CD14-positive monocyte (primary cell): ENCODE results near the gene KSR2. TPM values are rescaled to one million over a fixed set of nuclear protein-coding genes. Genes with fewer than 3 reads are reported as not detected.

Experiments used
- DNase-seq, 3 donors: peaks; one replicate each; pipeline ENCODE4 v3.0.0-alpha.2; 2011 to 2022
- H2AFZ ChIP-seq: 2 replicates; pipeline ENCODE4 v1.6.0; 2012; ENCODE audit warnings: mild to moderate bottlenecking, low read depth, low read length, inconsistent platforms; ENCODE audit not compliant: insufficient read depth, poor library complexity, severe bottlenecking
- H3K27ac ChIP-seq, 2 donors: 1 replicate in 1 of 2; 2 replicates in 1 of 2; pipeline ENCODE4 v1.5.1; 2012 to 2013; ENCODE audit warnings: low read length in 2 of 2, control low read depth in 1 of 2, inconsistent platforms in 1 of 2, low read depth in 1 of 2, mild to moderate bottlenecking in 1 of 2
- H3K27me3 ChIP-seq, 2 donors: one replicate each; pipeline versions ENCODE4 v1.6.0 to v1.6.1; 2011 to 2013; ENCODE audit warnings: low read length in 2 of 2; ENCODE audit not compliant: control insufficient read depth in 2 of 2, insufficient read depth in 2 of 2
- H3K36me3 ChIP-seq, 2 donors: replicated peaks in 1 of 2; 1 replicate in 1 of 2; 2 replicates in 1 of 2; pipeline versions ENCODE4 v1.5.1 to v1.6.1; 2012 to 2013; ENCODE audit warnings: low read length in 2 of 2, control low read depth in 1 of 2, inconsistent platforms in 1 of 2, mild to moderate bottlenecking in 1 of 2; ENCODE audit not compliant: insufficient read depth in 2 of 2, control insufficient read depth in 1 of 2
- H3K4me1 ChIP-seq, 2 donors: 1 replicate in 1 of 2; 2 replicates in 1 of 2; pipeline versions ENCODE4 v1.5.1 to v1.6.1; 2012 to 2013; ENCODE audit warnings: low read length in 2 of 2, control low read depth in 1 of 2, inconsistent platforms in 1 of 2, mild to moderate bottlenecking in 1 of 2, moderate library complexity in 1 of 2; ENCODE audit not compliant: insufficient read depth in 2 of 2, control insufficient read depth in 1 of 2
- H3K4me2 ChIP-seq: replicated peaks from 2 replicates; pipeline ENCODE3; 2012; ENCODE audit warnings: low read length, moderate library complexity, mild to moderate bottlenecking; ENCODE audit not compliant: poor library complexity, severe bottlenecking; ENCODE audit errors: extremely low read depth
- H3K4me3 ChIP-seq, 3 experiments: fragments of 200-600 bp in 1 of 3; sonication (generic) in 1 of 3; replicated peaks in 1 of 3; 1 replicate in 2 of 3; 2 replicates in 1 of 3; pipeline ENCODE4 v1.5.1; 2011 to 2013; ENCODE audit warnings: low read length in 3 of 3, mild to moderate bottlenecking in 3 of 3, control low read depth in 2 of 3, low read depth in 2 of 3, inconsistent platforms in 1 of 3, moderate library complexity in 1 of 3
- H3K79me2 ChIP-seq: 2 replicates; pipeline ENCODE4 v1.6.0; 2012; ENCODE audit warnings: mild to moderate bottlenecking, control low read depth, inconsistent platforms, low read length, moderate library complexity; ENCODE audit not compliant: insufficient read depth
- H3K9ac ChIP-seq: 2 replicates; pipeline ENCODE4 v1.6.0; 2017; ENCODE audit warnings: low read length, mild to moderate bottlenecking; ENCODE audit not compliant: insufficient read depth, poor library complexity, severe bottlenecking
- H3K9me3 ChIP-seq, 2 donors: replicated peaks in 1 of 2; 1 replicate in 1 of 2; 2 replicates in 1 of 2; pipeline versions ENCODE4 v1.5.1 to v1.6.1; 2012 to 2013; ENCODE audit warnings: low read length in 2 of 2, control low read depth in 1 of 2; ENCODE audit not compliant: control insufficient read depth in 1 of 2, insufficient read depth in 1 of 2
- H4K20me1 ChIP-seq: 2 replicates; pipeline ENCODE4 v1.6.0; 2012; ENCODE audit warnings: mild to moderate bottlenecking, low read length, control low read depth, moderate library complexity; ENCODE audit not compliant: insufficient read depth
- H3K27ac Mint-ChIP-seq, 7 donors: one replicate each; pipeline ENCODE4 v1.8.0; 2020; ENCODE audit warnings: mild to moderate bottlenecking in 7 of 7, mixed read lengths in 7 of 7, moderate library complexity in 6 of 7, inconsistent platforms in 2 of 7
- H3K27me3 Mint-ChIP-seq, 3 donors: one replicate each; pipeline ENCODE4 v1.8.0; 2021 to 2022; ENCODE audit warnings: low read depth in 3 of 3, mild to moderate bottlenecking in 3 of 3, mixed read lengths in 3 of 3, moderate library complexity in 3 of 3, inconsistent platforms in 1 of 3
- H3K36me3 Mint-ChIP-seq, 2 donors: one replicate each; pipeline ENCODE4 v1.8.0; 2020; ENCODE audit warnings: mixed read lengths in 2 of 2, inconsistent platforms in 1 of 2, mild to moderate bottlenecking in 1 of 2
- H3K4me1 Mint-ChIP-seq: one replicate; pipeline ENCODE4 v1.8.0; 2020; ENCODE audit warnings: mild to moderate bottlenecking, mixed read lengths
- H3K4me3 Mint-ChIP-seq, 2 donors: one replicate each; pipeline ENCODE4 v1.8.0; 2020; ENCODE audit warnings: mild to moderate bottlenecking in 2 of 2, mixed read lengths in 2 of 2, moderate library complexity in 1 of 2
- H3K9me3 Mint-ChIP-seq, 7 donors: one replicate each; pipeline ENCODE4 v1.8.0; 2020 to 2022; ENCODE audit warnings: mixed read lengths in 7 of 7, mild to moderate bottlenecking in 6 of 7, moderate library complexity in 6 of 7, inconsistent platforms in 2 of 7
- CTCF ChIP-seq: fragments of 200-600 bp; IDR thresholded peaks from one replicate; pipeline ENCODE4 v1.8.0; 2022; ENCODE audit warnings: antibody characterized with exemption, mild to moderate bottlenecking
- WGBS: methylation state at CpG from one replicate; pipeline ENCODE4 v1.1.5; 2013; ENCODE audit warnings: missing lambda C conversion rate; ENCODE audit not compliant: insufficient coverage; 5-methylcytosine and 5-hydroxymethylcytosine counted together
- intact Hi-C, 2 donors: fragments of 100-400 bp; cut with micrococcal nuclease; formaldehyde crosslinking; loops; one replicate each; pipeline versions ENCODE4 v1.15.0 to v1.15.1; 2023
- polyA plus RNA-seq, 3 donors: library from polyadenylated mRNA; depleted of rRNA in 1 of 3; unstranded in 2 of 3; stranded (reverse) in 1 of 3; fragments of 300-500 nt in 2 of 3; fragments of >200 nt in 1 of 3; fragmentation: Illumina TruSeq in 2 of 3; gene quantifications; 1 replicate in 2 of 3; 2 replicates in 1 of 3; pipeline ENCODE4 v1.2.3, GENCODE V29; 2012 to 2021

KSR2 gene
- polyA plus RNA-seq, 3 donors = not detected

GRCh38 chr12:117986705-117987469, 18.1 kb upstream of the KSR2 start:
- H2AFZ ChIP-seq = no peak overlapping the region
- H3K79me2 ChIP-seq = no peaks in the 10 kb centered on the region
- no peak overlapping the region for H3K4me2 ChIP-seq
- no peaks in the 10 kb centered on the region for H3K36me3 ChIP-seq
- WGBS = no CpG with 5 or more reads among the region's 4 CpGs
- H3K4me1 ChIP-seq = no peaks in the 10 kb centered on the region
- TF ChIP-seq CTCF = no peak
- H3K9me3 ChIP-seq = no peaks in the 10 kb centered on the region
- no peaks in the 10 kb centered on the region for H3K4me1 Mint-ChIP-seq
- H3K27ac Mint-ChIP-seq = no peak overlapping the region
- H3K27me3 ChIP-seq = no peaks in the 10 kb centered on the region
- intact Hi-C loops = no loop called here
- no peak for DNase-seq
- no peak overlapping the region for H3K4me3 ChIP-seq
- no peaks in the 10 kb centered on the region for H4K20me1 ChIP-seq
- peaks cover 4 to 8% (median 7%) of the 10 kb centered on the region in 3 donors for H3K27me3 Mint-ChIP-seq
- peaks cover 0 to 8% (median 2%) of the 10 kb centered on the region in 7 donors for H3K9me3 Mint-ChIP-seq
- H3K36me3 Mint-ChIP-seq = no peaks in the 10 kb centered on the region
- H3K27ac ChIP-seq = no peak overlapping the region
- H3K4me3 Mint-ChIP-seq = no peak overlapping the region
- no peak overlapping the region for H3K9ac ChIP-seq

GRCh38 chr12:117985182-117985581, 16.4 kb upstream of the KSR2 start:
- Mint-ChIP-seq H3K36me3 (no peaks in the 10 kb centered on the region), H3K4me3 (no peak overlapping the region), H3K9me3 (peaks cover 0 to 8% (median 2%) of the 10 kb centered on the region in 7 donors), H3K27ac (no peak overlapping the region), H3K4me1 (no peaks in the 10 kb centered on the region), H3K27me3 (peaks cover 3 to 9% (median 6%) of the 10 kb centered on the region in 3 donors)
- intact Hi-C loops = no loop called here
- WGBS = 86% methylated on average over 1 of the region's 2 CpGs
- no peak overlapping the region for H2AFZ ChIP-seq
- H3K27me3 ChIP-seq = no peaks in the 10 kb centered on the region
- H3K79me2 ChIP-seq = no peaks in the 10 kb centered on the region
- H3K27ac ChIP-seq = no peak overlapping the region
- H3K9ac ChIP-seq = no peak overlapping the region
- no peak for DNase-seq
- no peak overlapping the region for H3K4me2 ChIP-seq
- H3K9me3 ChIP-seq = no peaks in the 10 kb centered on the region
- no peak for TF ChIP-seq CTCF
- H3K36me3 ChIP-seq = no peaks in the 10 kb centered on the region
- no peaks in the 10 kb centered on the region for H4K20me1 ChIP-seq
- H3K4me1 ChIP-seq = no peaks in the 10 kb centered on the region
- H3K4me3 ChIP-seq = no peak overlapping the region
